WTC11 (cell line): Measurements from ENCODE around the gene KPRP.

ENCODE experiments used
- ATF1 ChIP-seq: sonication (generic); formaldehyde crosslinking; IDR thresholded peaks from 2 replicates; pipeline ENCODE4 v1.8.1; 2023; ENCODE audit warnings: mild to moderate bottlenecking, moderate library complexity, missing genetic modification reagents
- CBFB ChIP-seq: sonication (generic); formaldehyde crosslinking; IDR thresholded peaks from 2 replicates; pipeline ENCODE4 v1.8.1; 2022; ENCODE audit warnings: mild to moderate bottlenecking, low read depth, missing genetic modification reagents
- CREB1 ChIP-seq: sonication (generic); formaldehyde crosslinking; IDR thresholded peaks from 2 replicates; pipeline ENCODE4 v1.8.0; 2023; ENCODE audit warnings: mild to moderate bottlenecking, missing genetic modification reagents
- ZNF138 ChIP-seq: sonication (generic); formaldehyde crosslinking; conservative IDR thresholded peaks from 2 replicates; pipeline ENCODE4 v1.8.1; 2022; ENCODE audit warnings: mild to moderate bottlenecking, moderate library complexity, missing genetic modification reagents
- ZNF416 ChIP-seq: fragments of 250-450 bp; sonication (Bioruptor Pico); IDR thresholded peaks from 2 replicates; pipeline ENCODE4 v1.9.0; 2021; ENCODE audit warnings: mild to moderate bottlenecking, inconsistent platforms
- TF ChIP-seq, protein P1 (sequence below): fragments of 200-600 bp; IDR thresholded peaks from 2 replicates; pipeline ENCODE4 v1.8.0; 2022; ENCODE audit warnings: antibody characterized with exemption
- TF ChIP-seq, protein P2 (sequence below): sonication (generic); formaldehyde crosslinking; IDR thresholded peaks from 2 replicates; pipeline ENCODE4 v1.8.1; 2023; ENCODE audit warnings: mild to moderate bottlenecking, missing genetic modification reagents, moderate library complexity
- TF ChIP-seq, protein P3 (sequence below): sonication (generic); formaldehyde crosslinking; IDR thresholded peaks from 2 replicates; pipeline ENCODE4 v1.8.0; 2022; ENCODE audit warnings: mild to moderate bottlenecking, missing genetic modification reagents
- TF ChIP-seq, protein P4 (sequence below): sonication (generic); formaldehyde crosslinking; IDR thresholded peaks from 2 replicates; pipeline ENCODE4 v1.8.0; 2022; ENCODE audit warnings: missing genetic modification reagents
- TF ChIP-seq, protein P5 (sequence below): sonication (generic); formaldehyde crosslinking; IDR thresholded peaks from 2 replicates; pipeline ENCODE4 v1.8.0; 2022; ENCODE audit warnings: mild to moderate bottlenecking, missing genetic modification reagents
- TF ChIP-seq, protein P6 (sequence below): sonication (generic); formaldehyde crosslinking; IDR thresholded peaks from 2 replicates; pipeline ENCODE4 v1.8.1; 2022; ENCODE audit warnings: low read depth, missing genetic modification reagents, borderline replicate concordance

DNA sequence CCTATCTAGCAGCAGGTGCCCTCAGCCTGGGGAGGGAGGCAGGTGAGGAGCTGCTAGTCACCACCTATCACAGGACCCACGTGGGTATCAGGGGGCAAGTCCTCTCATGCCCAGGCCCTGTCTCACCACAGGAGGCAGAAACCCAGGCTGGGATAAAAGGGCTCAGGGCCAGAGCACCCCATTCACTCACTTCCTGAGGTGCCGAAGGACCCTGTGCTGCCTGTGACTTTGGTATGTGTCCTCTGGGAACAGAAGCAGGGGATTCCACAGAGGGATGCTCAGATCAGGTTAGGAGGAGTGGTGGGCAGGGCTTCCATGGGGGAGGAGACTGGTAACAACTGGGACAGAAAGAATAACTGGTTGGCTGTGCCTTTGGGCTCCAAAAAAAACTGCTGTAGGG, 28.3 kb downstream of the KPRP start, which contains the start of gene LCE1E:
- TF ChIP-seq, protein P1, sequence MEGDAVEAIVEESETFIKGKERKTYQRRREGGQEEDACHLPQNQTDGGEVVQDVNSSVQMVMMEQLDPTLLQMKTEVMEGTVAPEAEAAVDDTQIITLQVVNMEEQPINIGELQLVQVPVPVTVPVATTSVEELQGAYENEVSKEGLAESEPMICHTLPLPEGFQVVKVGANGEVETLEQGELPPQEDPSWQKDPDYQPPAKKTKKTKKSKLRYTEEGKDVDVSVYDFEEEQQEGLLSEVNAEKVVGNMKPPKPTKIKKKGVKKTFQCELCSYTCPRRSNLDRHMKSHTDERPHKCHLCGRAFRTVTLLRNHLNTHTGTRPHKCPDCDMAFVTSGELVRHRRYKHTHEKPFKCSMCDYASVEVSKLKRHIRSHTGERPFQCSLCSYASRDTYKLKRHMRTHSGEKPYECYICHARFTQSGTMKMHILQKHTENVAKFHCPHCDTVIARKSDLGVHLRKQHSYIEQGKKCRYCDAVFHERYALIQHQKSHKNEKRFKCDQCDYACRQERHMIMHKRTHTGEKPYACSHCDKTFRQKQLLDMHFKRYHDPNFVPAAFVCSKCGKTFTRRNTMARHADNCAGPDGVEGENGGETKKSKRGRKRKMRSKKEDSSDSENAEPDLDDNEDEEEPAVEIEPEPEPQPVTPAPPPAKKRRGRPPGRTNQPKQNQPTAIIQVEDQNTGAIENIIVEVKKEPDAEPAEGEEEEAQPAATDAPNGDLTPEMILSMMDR = no peak
- TF ChIP-seq ZNF416 (CRISPR knock-in tag) = no peak
- no peak for TF ChIP-seq ATF1
- TF ChIP-seq, protein P2, sequence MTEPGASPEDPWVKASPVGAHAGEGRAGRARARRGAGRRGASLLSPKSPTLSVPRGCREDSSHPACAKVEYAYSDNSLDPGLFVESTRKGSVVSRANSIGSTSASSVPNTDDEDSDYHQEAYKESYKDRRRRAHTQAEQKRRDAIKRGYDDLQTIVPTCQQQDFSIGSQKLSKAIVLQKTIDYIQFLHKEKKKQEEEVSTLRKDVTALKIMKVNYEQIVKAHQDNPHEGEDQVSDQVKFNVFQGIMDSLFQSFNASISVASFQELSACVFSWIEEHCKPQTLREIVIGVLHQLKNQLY (CRISPR knock-in tag) = no peak
- TF ChIP-seq, protein P3, sequence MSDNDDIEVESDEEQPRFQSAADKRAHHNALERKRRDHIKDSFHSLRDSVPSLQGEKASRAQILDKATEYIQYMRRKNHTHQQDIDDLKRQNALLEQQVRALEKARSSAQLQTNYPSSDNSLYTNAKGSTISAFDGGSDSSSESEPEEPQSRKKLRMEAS (CRISPR knock-in tag) = no peak
- TF ChIP-seq ZNF138 = no peak
- TF ChIP-seq, protein P4, sequence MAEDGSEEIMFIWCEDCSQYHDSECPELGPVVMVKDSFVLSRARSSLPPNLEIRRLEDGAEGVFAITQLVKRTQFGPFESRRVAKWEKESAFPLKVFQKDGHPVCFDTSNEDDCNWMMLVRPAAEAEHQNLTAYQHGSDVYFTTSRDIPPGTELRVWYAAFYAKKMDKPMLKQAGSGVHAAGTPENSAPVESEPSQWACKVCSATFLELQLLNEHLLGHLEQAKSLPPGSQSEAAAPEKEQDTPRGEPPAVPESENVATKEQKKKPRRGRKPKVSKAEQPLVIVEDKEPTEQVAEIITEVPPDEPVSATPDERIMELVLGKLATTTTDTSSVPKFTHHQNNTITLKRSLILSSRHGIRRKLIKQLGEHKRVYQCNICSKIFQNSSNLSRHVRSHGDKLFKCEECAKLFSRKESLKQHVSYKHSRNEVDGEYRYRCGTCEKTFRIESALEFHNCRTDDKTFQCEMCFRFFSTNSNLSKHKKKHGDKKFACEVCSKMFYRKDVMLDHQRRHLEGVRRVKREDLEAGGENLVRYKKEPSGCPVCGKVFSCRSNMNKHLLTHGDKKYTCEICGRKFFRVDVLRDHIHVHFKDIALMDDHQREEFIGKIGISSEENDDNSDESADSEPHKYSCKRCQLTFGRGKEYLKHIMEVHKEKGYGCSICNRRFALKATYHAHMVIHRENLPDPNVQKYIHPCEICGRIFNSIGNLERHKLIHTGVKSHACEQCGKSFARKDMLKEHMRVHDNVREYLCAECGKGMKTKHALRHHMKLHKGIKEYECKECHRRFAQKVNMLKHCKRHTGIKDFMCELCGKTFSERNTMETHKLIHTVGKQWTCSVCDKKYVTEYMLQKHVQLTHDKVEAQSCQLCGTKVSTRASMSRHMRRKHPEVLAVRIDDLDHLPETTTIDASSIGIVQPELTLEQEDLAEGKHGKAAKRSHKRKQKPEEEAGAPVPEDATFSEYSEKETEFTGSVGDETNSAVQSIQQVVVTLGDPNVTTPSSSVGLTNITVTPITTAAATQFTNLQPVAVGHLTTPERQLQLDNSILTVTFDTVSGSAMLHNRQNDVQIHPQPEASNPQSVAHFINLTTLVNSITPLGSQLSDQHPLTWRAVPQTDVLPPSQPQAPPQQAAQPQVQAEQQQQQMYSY (CRISPR knock-in tag) = no peak
- TF ChIP-seq, protein P5, sequence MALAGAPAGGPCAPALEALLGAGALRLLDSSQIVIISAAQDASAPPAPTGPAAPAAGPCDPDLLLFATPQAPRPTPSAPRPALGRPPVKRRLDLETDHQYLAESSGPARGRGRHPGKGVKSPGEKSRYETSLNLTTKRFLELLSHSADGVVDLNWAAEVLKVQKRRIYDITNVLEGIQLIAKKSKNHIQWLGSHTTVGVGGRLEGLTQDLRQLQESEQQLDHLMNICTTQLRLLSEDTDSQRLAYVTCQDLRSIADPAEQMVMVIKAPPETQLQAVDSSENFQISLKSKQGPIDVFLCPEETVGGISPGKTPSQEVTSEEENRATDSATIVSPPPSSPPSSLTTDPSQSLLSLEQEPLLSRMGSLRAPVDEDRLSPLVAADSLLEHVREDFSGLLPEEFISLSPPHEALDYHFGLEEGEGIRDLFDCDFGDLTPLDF (CRISPR knock-in tag) = no peak
- TF ChIP-seq CBFB = no peak
- TF ChIP-seq CREB1 (CRISPR knock-in tag) = no peak
- TF ChIP-seq, protein P6, sequence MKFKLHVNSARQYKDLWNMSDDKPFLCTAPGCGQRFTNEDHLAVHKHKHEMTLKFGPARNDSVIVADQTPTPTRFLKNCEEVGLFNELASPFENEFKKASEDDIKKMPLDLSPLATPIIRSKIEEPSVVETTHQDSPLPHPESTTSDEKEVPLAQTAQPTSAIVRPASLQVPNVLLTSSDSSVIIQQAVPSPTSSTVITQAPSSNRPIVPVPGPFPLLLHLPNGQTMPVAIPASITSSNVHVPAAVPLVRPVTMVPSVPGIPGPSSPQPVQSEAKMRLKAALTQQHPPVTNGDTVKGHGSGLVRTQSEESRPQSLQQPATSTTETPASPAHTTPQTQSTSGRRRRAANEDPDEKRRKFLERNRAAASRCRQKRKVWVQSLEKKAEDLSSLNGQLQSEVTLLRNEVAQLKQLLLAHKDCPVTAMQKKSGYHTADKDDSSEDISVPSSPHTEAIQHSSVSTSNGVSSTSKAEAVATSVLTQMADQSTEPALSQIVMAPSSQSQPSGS (CRISPR knock-in tag) = no peak
